A549 (cell line): Measurements from ENCODE around the gene EEIG1.

ENCODE experiments used
- BHLHE40 ChIP-seq: IDR thresholded peaks from 2 replicates; pipeline ENCODE4 v1.6.1; 2012; ENCODE audit warnings: low read depth, low read length, inconsistent platforms
- CBX8 ChIP-seq: fragments of 200-600 bp; sonication (generic); IDR thresholded peaks from 2 replicates; pipeline ENCODE4 v1.6.1; 2016
- CHD4 ChIP-seq: fragments of 200-600 bp; sonication (generic); IDR thresholded peaks from 2 replicates; pipeline ENCODE4 v1.6.1; 2016; ENCODE audit warnings: antibody characterized with exemption, mild to moderate bottlenecking, borderline replicate concordance
- EP300 ChIP-seq, 2 experiments: fragments of >200 bp; sonication (Bioruptor Twin); formaldehyde crosslinking; IDR thresholded peaks; 2 replicates in 1 of 2; 3 replicates in 1 of 2; pipeline ENCODE4 v1.6.1; 2016 to 2017
- ESRRA ChIP-seq: fragments of 150-350 bp; IDR thresholded peaks from 2 replicates; pipeline ENCODE4 v1.6.1; 2014; ENCODE audit warnings: mild to moderate bottlenecking, low read length, borderline replicate concordance
- KDM1A ChIP-seq: fragments of 200-600 bp; sonication (generic); IDR thresholded peaks from 2 replicates; pipeline ENCODE4 v1.6.1; 2016; ENCODE audit warnings: low read depth, mild to moderate bottlenecking
- MYC ChIP-seq: IDR thresholded peaks from 2 replicates; pipeline ENCODE4 v1.6.1; 2012; ENCODE audit warnings: mild to moderate bottlenecking, inconsistent platforms, low read length, improper control_type of control experiment, borderline replicate concordance
- POLR2A ChIP-seq: IDR thresholded peaks from 2 replicates; pipeline ENCODE4 v1.6.1; 2012; ENCODE audit warnings: mild to moderate bottlenecking, low read length
- RAD21 ChIP-seq, 2 experiments: fragments of >200 bp in 1 of 2; sonication (Bioruptor Twin) in 1 of 2; formaldehyde crosslinking in 1 of 2; IDR thresholded peaks in 1 of 2; conservative IDR thresholded peaks in 1 of 2; 2 replicates in 1 of 2; 3 replicates in 1 of 2; pipeline ENCODE4 v1.6.1; 2012 to 2018; ENCODE audit warnings: inconsistent platforms in 1 of 2
- TFCP2L1 ChIP-seq: fragments of 250-450 bp; sonication (Bioruptor Pico); IDR thresholded peaks from 2 replicates; pipeline ENCODE4 v1.5.0; 2021; ENCODE audit warnings: mild to moderate bottlenecking
- TP53 ChIP-seq: fragments of 250-450 bp; sonication (Bioruptor Pico); IDR thresholded peaks from 2 replicates; pipeline ENCODE4 v1.5.0; 2021; ENCODE audit warnings: mild to moderate bottlenecking, moderate library complexity
- TF ChIP-seq, protein P1 (sequence below): IDR thresholded peaks from 2 replicates; pipeline ENCODE4 v1.6.1; 2012
- TF ChIP-seq, protein P2 (sequence below): fragments of >200 bp; sonication (Bioruptor Twin); formaldehyde crosslinking; IDR thresholded peaks from 3 replicates; pipeline ENCODE4 v1.5.1; 2016
- TF ChIP-seq, protein P3 (sequence below): fragments of 200-600 bp; sonication (generic); IDR thresholded peaks from 2 replicates; pipeline ENCODE4 v1.6.1; 2016; ENCODE audit warnings: antibody characterized with exemption, mild to moderate bottlenecking, moderate library complexity

DNA sequence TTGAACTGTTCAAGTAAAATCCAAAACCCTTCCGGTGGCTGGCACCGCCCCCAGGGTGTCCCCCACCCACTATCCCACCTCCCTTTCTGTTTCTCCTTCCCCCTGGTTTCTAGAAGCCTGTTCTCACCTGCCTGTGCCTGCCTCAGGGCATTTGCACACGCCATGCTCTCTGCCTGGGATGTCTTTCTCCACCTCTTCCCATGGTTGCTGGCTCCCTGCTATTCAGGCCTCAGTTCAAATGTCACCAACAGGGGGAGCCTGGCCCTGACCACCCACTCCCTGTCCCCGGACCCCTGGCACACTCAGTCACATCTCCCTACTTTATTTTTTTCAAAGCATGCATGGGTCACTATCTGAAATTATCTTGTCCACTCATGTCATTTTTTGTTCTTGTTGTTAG, 39.9 kb upstream of the EEIG1 start:
- TF ChIP-seq MYC = no peak
- no peak for TF ChIP-seq EP300 (IDR thresholded peaks at IDR 0.05)
- TF ChIP-seq, protein P1, sequence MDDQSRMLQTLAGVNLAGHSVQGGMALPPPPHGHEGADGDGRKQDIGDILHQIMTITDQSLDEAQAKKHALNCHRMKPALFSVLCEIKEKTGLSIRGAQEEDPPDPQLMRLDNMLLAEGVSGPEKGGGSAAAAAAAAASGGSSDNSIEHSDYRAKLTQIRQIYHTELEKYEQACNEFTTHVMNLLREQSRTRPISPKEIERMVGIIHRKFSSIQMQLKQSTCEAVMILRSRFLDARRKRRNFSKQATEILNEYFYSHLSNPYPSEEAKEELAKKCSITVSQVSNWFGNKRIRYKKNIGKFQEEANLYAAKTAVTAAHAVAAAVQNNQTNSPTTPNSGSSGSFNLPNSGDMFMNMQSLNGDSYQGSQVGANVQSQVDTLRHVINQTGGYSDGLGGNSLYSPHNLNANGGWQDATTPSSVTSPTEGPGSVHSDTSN = no peak
- TF ChIP-seq, protein P2, sequence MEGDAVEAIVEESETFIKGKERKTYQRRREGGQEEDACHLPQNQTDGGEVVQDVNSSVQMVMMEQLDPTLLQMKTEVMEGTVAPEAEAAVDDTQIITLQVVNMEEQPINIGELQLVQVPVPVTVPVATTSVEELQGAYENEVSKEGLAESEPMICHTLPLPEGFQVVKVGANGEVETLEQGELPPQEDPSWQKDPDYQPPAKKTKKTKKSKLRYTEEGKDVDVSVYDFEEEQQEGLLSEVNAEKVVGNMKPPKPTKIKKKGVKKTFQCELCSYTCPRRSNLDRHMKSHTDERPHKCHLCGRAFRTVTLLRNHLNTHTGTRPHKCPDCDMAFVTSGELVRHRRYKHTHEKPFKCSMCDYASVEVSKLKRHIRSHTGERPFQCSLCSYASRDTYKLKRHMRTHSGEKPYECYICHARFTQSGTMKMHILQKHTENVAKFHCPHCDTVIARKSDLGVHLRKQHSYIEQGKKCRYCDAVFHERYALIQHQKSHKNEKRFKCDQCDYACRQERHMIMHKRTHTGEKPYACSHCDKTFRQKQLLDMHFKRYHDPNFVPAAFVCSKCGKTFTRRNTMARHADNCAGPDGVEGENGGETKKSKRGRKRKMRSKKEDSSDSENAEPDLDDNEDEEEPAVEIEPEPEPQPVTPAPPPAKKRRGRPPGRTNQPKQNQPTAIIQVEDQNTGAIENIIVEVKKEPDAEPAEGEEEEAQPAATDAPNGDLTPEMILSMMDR = no peak
- TF ChIP-seq TP53 = no peak
- TF ChIP-seq KDM1A = no peak
- TF ChIP-seq, protein P3, sequence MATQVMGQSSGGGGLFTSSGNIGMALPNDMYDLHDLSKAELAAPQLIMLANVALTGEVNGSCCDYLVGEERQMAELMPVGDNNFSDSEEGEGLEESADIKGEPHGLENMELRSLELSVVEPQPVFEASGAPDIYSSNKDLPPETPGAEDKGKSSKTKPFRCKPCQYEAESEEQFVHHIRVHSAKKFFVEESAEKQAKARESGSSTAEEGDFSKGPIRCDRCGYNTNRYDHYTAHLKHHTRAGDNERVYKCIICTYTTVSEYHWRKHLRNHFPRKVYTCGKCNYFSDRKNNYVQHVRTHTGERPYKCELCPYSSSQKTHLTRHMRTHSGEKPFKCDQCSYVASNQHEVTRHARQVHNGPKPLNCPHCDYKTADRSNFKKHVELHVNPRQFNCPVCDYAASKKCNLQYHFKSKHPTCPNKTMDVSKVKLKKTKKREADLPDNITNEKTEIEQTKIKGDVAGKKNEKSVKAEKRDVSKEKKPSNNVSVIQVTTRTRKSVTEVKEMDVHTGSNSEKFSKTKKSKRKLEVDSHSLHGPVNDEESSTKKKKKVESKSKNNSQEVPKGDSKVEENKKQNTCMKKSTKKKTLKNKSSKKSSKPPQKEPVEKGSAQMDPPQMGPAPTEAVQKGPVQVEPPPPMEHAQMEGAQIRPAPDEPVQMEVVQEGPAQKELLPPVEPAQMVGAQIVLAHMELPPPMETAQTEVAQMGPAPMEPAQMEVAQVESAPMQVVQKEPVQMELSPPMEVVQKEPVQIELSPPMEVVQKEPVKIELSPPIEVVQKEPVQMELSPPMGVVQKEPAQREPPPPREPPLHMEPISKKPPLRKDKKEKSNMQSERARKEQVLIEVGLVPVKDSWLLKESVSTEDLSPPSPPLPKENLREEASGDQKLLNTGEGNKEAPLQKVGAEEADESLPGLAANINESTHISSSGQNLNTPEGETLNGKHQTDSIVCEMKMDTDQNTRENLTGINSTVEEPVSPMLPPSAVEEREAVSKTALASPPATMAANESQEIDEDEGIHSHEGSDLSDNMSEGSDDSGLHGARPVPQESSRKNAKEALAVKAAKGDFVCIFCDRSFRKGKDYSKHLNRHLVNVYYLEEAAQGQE = no peak
- no peak for TF ChIP-seq TFCP2L1 (CRISPR knock-in tag)
- no peak for TF ChIP-seq POLR2A
- TF ChIP-seq ESRRA = no peak
- no peak for TF ChIP-seq BHLHE40
- TF ChIP-seq CHD4 = no peak
- TF ChIP-seq RAD21 (conservative IDR thresholded peaks at IDR 0.05 in 1 of 2, IDR thresholded peaks at IDR 0.05 in 1 of 2) = no peak
- TF ChIP-seq CBX8 = no peak
